Astrocyte (in vitro differentiated cells and primary cell): ENCODE measurements around the gene ELMO1. TPM values are rescaled to one million over a fixed set of nuclear protein-coding genes. Genes with fewer than 3 reads are reported as not detected.

ENCODE experiments used
- DNase-seq: peaks from one replicate; pipeline ENCODE4 v3.0.0-alpha.2; 2010; ENCODE audit warnings: low read depth
- FAIRE-seq: peaks from 2 replicates; lab custom pipeline; 2011; peaks lifted over from hg19 to GRCh38; lab: Jason Lieb, UNC
- H2AFZ ChIP-seq: 2 replicates; pipeline ENCODE4 v1.6.0; 2012; ENCODE audit warnings: low read depth, low read length, inconsistent platforms
- H3K27ac ChIP-seq: 2 replicates; pipeline ENCODE4 v1.5.1; 2011; ENCODE audit warnings: low read depth, low read length, inconsistent platforms
- H3K27me3 ChIP-seq: 2 replicates; pipeline ENCODE4 v1.6.0; 2011; ENCODE audit warnings: low read length, inconsistent platforms; ENCODE audit not compliant: insufficient read depth
- H3K36me3 ChIP-seq: 2 replicates; pipeline ENCODE4 v1.5.1; 2011; ENCODE audit warnings: low read length, inconsistent platforms; ENCODE audit not compliant: insufficient read depth
- H3K4me1 ChIP-seq: 2 replicates; pipeline ENCODE4 v1.5.1; 2011; ENCODE audit warnings: low read length, inconsistent platforms; ENCODE audit not compliant: insufficient read depth
- H3K4me2 ChIP-seq: 2 replicates; pipeline ENCODE4 v1.6.0; 2012; ENCODE audit warnings: low read length, inconsistent platforms
- H3K4me3 ChIP-seq: 2 replicates; pipeline ENCODE4 v1.5.1; 2011; ENCODE audit warnings: low read depth, mild to moderate bottlenecking, low read length, inconsistent platforms; ENCODE audit not compliant: insufficient read depth
- H3K79me2 ChIP-seq: 2 replicates; pipeline ENCODE4 v1.6.0; 2012; ENCODE audit warnings: mild to moderate bottlenecking, low read length, inconsistent platforms; ENCODE audit not compliant: insufficient read depth
- H3K9ac ChIP-seq: 2 replicates; pipeline ENCODE4 v1.6.0; 2012; ENCODE audit warnings: mild to moderate bottlenecking, low read length, inconsistent platforms
- H3K9me3 ChIP-seq: 2 replicates; pipeline ENCODE4 v1.5.1; 2012; ENCODE audit warnings: low read depth, mild to moderate bottlenecking, low read length, inconsistent platforms; ENCODE audit not compliant: insufficient read depth
- H4K20me1 ChIP-seq: 2 replicates; pipeline ENCODE4 v1.6.0; 2012; ENCODE audit warnings: low read length, inconsistent platforms; ENCODE audit not compliant: insufficient read depth
- H3K27ac Mint-ChIP-seq: one replicate; pipeline ENCODE4 v1.8.0; 2021; ENCODE audit warnings: mild to moderate bottlenecking, mixed read lengths; ENCODE audit not compliant: unreplicated experiment
- H3K27me3 Mint-ChIP-seq: one replicate; pipeline ENCODE4 v1.8.0; 2021; ENCODE audit warnings: low read depth, mixed read lengths; ENCODE audit not compliant: unreplicated experiment
- H3K36me3 Mint-ChIP-seq: one replicate; pipeline ENCODE4 v1.8.0; 2021; ENCODE audit warnings: low read depth, mixed read lengths; ENCODE audit not compliant: unreplicated experiment
- H3K4me1 Mint-ChIP-seq: one replicate; pipeline ENCODE4 v1.8.0; 2021; ENCODE audit warnings: low read depth, mixed read lengths; ENCODE audit not compliant: unreplicated experiment
- H3K4me3 Mint-ChIP-seq: one replicate; pipeline ENCODE4 v1.8.0; 2021; ENCODE audit warnings: mild to moderate bottlenecking, moderate library complexity, mixed read lengths; ENCODE audit not compliant: unreplicated experiment
- H3K9me3 Mint-ChIP-seq: one replicate; pipeline ENCODE4 v1.8.0; 2021; ENCODE audit warnings: mild to moderate bottlenecking, mixed read lengths; ENCODE audit not compliant: unreplicated experiment
- CTCF ChIP-seq: IDR thresholded peaks from 2 replicates; pipeline ENCODE4 v1.5.1; 2011; ENCODE audit warnings: low read depth, mild to moderate bottlenecking, inconsistent platforms, low read length, moderate library complexity; ENCODE audit not compliant: insufficient read depth
- EZH2 ChIP-seq: IDR thresholded peaks from 2 replicates; pipeline ENCODE4 v1.6.1; 2012; ENCODE audit warnings: mild to moderate bottlenecking, low read length, inconsistent platforms; ENCODE audit not compliant: insufficient read depth
- total RNA-seq: library from RNA; stranded (reverse); gene quantifications from 2 replicates; pipeline ENCODE4 v1.2.1, GENCODE V29; 2021

Gene ELMO1
- total RNA-seq, 1 donor from 2014 or later, result 20.4 TPM

GRCh38 chr7:37093257-37093656 lies 355.4 kb downstream of the ELMO1 start:
- TF ChIP-seq EZH2, result no peak
- no peak for TF ChIP-seq CTCF
- no peak overlapping the region for H3K27ac ChIP-seq
- no peaks in the 10 kb centered on the region for H3K27me3 ChIP-seq
- no peak overlapping the region for H2AFZ ChIP-seq
- Mint-ChIP-seq H3K4me3 (no peak overlapping the region), H3K9me3 (peaks cover 5% of the 10 kb centered on the region), H3K36me3 (peaks cover 4% of the 10 kb centered on the region), H3K27me3 (no peaks in the 10 kb centered on the region), H3K27ac (no peak overlapping the region), H3K4me1 (peaks cover 3% of the 10 kb centered on the region)
- DNase-seq (no peak), FAIRE-seq (no peak)
- no peaks in the 10 kb centered on the region for H3K4me1 ChIP-seq
- H3K9me3 ChIP-seq, result no peaks in the 10 kb centered on the region
- H3K9ac ChIP-seq, result no peak overlapping the region
- H3K36me3 ChIP-seq, result no peaks in the 10 kb centered on the region
- no peaks in the 10 kb centered on the region for H3K79me2 ChIP-seq
- no peak overlapping the region for H3K4me3 ChIP-seq
- no peaks in the 10 kb centered on the region for H4K20me1 ChIP-seq
- H3K4me2 ChIP-seq, result no peak overlapping the region

- H3K4me3 ChIP-seq, result no peak overlapping the region
- FAIRE-seq, result no peak
- no peaks in the 10 kb centered on the region for H3K27me3 ChIP-seq
- no peak overlapping the region for H3K27ac ChIP-seq
- no peak overlapping the region for H3K4me2 ChIP-seq
- H3K36me3 Mint-ChIP-seq, result peaks cover 4% of the 10 kb centered on the region
- H3K4me1 ChIP-seq, result no peaks in the 10 kb centered on the region
- H3K4me3 Mint-ChIP-seq, result no peak overlapping the region
- TF ChIP-seq EZH2, result no peak
- TF ChIP-seq CTCF, result no peak
- H3K9me3 ChIP-seq, result no peaks in the 10 kb centered on the region
- H3K27ac Mint-ChIP-seq, result no peak overlapping the region
- H2AFZ ChIP-seq, result no peak overlapping the region
- no peaks in the 10 kb centered on the region for H3K36me3 ChIP-seq
- no peak overlapping the region for H3K9ac ChIP-seq
- no peak for DNase-seq
- no peaks in the 10 kb centered on the region for H3K27me3 Mint-ChIP-seq
- H3K79me2 ChIP-seq, result no peaks in the 10 kb centered on the region
- peaks cover 3% of the 10 kb centered on the region for H3K9me3 Mint-ChIP-seq
- H4K20me1 ChIP-seq, result no peaks in the 10 kb centered on the region
- H3K4me1 Mint-ChIP-seq, result peaks cover 3% of the 10 kb centered on the region
Observed at GRCh38 chr7:37092548-37092947, 356.1 kb downstream of the ELMO1 start.

- Histone ChIP-seq H3K4me3 (no peak overlapping the region), H3K79me2 (no peaks in the 10 kb centered on the region), H4K20me1 (no peaks in the 10 kb centered on the region), H3K27me3 (no peaks in the 10 kb centered on the region), H3K9ac (no peak overlapping the region), H3K4me2 (no peak overlapping the region), H3K9me3 (no peaks in the 10 kb centered on the region), H2AFZ (no peak overlapping the region), H3K36me3 (no peaks in the 10 kb centered on the region), H3K27ac (no peak overlapping the region), H3K4me1 (no peaks in the 10 kb centered on the region)
- Mint-ChIP-seq H3K9me3 (peaks cover 3% of the 10 kb centered on the region), H3K27me3 (no peaks in the 10 kb centered on the region), H3K36me3 (peaks cover 4% of the 10 kb centered on the region), H3K27ac (no peak overlapping the region), H3K4me1 (peaks cover 3% of the 10 kb centered on the region), H3K4me3 (no peak overlapping the region)
- FAIRE-seq (no peak), DNase-seq (no peak)
- no peak for TF ChIP-seq CTCF
- TF ChIP-seq EZH2, result no peak
Observed at GRCh38 chr7:37089972-37090371, 358.7 kb downstream of the ELMO1 start.
